GM19238 (cell line): ENCODE measurements around the gene RNF2.
"Not testable (repeated sequence)": the region's sequence is repeated elsewhere in the genome, so short reads cannot be mapped to it uniquely, and the experiment has no call there.

Experiments used
- DNase-seq: peaks from one replicate; pipeline ENCODE4 v3.0.0; 2011; ENCODE audit warnings: low spot score; ENCODE audit not compliant: insufficient read length

RNF2 gene

DNA sequence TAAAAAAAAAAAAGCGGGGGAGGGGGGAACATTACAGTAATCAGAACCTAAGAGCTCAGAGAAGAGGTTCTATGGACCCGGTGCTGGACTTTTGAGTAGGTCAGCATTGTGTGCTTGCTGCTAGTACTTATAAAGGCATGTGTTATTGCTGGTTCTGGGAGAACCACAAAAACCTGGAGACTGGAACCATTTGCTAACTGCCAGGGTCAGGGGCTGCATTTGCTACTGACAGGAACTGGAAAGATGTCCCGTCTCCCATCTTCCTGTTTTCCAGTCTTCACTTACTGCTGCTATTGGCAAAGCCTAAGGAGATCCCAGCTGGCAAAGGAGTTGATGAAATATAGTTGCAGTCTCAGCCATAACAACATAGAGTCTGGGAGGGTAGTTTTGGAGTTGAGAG lies 4.3 kb downstream of the RNF2 start:
- no peak for DNase-seq

DNA sequence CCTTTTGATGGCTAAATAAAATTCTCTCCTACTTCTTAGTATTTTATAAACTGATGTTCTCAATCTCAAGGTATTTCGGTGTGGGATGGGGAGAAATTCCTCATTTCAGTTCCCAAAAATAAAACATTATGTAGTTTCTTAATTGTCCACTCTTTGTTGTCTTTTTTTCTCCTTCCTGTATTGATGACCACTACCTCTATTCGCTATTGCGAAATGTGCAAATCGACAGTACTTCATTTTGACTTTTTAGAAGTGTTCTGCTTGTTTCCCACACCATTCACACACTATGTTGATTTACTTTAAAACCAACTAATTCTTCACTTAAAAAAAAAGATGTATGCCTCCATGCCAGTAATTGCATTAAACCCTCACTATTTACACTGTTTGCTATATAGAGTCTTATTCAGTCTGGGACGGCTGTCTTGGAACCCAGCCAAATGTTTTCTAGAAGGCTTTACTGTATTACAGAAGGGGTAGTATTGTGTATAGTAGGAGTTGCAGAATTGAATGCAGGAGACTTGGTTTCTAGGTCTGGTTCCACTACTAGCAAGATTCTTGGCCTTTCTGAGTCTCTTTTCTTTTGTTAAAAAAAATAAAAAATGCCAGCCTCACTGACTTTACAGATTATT lies 5.6 kb downstream of the RNF2 start:
- no peak for DNase-seq

DNA sequence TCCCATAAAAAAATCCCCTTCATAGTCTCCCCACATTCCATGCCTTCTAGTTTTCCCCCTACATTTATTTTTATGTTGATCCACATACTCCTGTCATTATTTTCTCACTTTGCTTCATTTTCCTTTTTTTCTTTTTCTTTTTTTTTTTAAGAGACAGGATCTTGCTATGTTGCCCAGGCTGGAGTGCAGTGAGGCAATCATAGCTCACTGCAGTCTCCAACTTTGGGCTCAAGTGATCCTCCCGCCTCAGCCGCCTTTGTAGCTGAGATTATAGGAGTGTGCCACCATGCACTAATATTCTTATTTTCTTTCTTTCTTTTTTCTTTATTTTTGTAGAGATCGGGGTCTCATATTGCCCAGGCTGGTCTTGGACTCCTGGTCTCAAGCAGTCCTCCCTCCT lies 7.8 kb downstream of the RNF2 start:
- no peak for DNase-seq

DNA sequence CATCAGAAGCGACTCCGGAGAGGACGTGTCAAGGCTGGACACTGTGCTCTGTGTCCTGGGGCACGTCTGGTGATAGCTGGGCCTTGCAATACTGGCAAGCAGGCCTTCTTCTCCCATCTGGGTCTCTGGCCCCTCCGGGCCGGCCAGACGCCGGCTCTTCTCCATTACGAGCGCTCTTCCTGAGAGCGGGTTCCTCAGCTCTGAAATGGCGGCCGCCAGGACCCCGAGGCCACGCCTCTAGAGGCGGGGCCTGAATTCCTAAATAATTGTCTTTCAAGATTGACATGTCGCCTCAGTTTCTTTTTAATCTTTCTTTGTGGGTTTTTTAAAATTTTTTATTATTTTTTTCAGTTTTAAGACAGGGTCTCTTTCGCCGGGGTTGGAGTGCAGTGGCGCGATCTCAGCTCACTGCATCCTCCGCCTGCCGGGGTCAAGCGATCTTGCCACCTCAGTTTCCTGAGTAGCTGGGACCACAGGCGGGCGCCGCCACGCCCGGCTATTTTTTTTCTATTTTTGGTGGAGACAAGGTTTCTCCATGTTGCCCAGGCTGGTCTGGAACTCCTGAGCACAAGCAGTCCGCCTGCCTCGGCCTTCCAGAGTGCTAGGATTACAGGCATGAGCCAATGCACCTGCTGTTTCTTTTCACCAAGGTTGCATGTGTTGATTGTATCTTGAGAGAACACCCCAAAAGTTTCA lies 9.2 kb downstream of the RNF2 start:
- no peak for DNase-seq

DNA sequence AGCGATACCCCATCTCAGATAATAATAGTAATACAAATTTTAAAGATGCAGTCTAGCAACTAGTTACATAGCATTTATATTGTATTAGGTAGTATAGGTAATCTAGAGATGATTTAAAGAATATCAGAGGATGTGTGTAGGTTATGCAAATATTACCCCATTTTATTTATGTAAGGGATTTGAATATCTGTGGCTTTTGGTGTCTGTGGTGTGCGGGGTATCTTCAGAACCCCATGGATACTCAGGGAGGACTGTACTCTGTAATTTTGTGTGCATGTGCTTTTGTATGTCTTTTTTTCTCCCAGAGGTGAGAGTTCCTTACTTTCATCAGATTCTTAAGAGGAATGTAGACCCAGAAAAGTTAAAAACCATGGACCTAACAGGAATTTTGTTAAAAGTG lies 12.8 kb downstream of the RNF2 start:
- no peak for DNase-seq

DNA sequence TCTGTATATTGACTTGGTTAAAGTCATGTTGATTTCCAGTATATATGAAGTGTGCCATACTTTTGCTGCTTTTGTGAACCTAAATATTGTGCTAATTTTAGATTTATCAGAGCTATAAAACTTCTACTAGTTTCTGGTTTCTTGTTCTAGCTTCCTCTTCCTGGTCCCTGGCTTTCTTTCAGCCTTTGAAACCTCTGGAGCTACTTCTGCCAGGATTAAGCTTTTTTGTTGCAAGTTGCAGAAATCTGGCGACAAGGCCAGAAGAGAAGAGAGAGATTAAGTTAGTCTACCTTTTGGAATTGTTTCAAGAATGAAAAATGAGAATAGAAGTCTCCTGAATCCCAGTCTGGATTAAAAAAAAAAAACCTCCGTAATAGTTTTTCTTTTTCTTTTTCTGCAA lies 13.5 kb downstream of the RNF2 start:
- DNase-seq = no peak

DNA sequence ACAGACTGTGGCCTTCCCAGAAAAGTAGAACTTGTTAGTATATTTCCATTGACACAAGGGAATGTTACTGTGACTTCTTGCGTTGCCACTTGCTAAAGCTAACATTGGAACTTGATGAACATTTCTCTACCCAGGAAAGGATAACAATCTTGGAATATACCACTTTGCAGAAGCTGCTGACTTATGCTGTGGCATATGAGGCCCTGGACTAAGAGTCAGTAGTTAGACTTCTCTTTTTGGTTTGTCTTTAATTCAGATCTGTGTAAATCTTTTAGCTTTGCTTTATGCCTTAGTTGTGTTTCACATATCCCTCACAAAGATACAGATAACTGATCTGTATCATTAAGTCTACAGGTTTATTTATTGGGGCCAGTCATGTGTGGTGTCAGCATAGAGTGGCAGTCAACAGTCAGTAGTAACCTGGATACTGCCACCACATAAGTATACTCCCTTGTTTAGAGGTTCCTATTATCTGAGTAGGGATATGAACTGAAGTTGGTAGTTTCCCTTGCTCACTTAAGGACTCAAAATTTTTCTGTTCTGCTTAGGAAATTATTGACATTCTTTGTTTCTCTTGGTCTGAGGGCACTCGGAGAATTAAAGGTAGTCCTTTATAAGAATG lies 14.7 kb downstream of the RNF2 start:
- DNase-seq = no peak

DNA sequence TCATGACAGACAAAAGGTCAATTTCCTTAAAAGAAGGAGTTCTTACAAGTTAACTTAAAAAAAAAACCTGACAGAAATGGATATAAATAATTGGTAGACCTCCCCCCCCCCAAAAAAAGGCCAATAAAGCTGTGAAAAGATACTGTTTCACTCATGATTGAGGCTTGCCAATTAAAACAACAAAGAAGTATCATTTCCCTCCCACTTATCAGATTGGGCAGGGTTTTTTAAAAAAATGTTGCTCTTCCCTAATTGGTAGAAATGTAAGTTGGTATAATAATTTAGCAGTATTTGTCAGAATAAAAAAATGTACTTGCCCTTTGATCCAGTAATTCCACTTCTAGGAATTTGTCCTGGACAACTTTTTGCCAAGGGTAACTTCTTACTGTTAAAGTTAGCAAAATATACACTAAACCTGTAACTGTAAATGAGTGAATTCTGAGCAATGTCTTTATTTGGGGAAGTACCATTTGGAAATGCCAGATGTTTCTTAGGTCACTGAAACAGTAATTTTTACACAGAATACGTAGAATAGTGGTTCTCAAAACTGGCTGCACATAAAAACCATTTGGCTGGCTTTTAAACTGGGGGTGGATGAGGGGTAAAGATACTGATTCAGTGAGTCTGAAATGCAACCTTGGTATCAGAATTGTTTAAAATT lies 17.5 kb downstream of the RNF2 start:
- DNase-seq = no peak

DNA sequence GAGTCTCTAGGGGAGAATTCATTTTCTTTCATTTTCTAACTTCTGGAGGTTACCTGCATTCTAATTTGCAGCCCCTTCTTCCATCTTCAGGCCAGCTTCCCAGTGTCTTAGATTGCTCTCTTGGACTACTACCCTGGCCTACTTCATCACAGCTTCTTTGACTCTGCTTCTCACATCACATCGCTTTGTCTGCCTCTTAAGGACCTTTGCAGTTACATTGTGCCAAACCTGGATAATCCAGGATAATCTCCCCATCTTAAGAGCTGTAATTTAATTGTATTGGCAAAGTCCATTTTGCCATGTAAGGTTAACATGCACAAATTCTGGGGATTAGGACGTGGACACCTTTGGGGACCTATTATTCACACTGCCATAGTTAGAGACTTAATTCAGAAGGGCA lies 18.4 kb downstream of the RNF2 start:
- no peak for DNase-seq

DNA sequence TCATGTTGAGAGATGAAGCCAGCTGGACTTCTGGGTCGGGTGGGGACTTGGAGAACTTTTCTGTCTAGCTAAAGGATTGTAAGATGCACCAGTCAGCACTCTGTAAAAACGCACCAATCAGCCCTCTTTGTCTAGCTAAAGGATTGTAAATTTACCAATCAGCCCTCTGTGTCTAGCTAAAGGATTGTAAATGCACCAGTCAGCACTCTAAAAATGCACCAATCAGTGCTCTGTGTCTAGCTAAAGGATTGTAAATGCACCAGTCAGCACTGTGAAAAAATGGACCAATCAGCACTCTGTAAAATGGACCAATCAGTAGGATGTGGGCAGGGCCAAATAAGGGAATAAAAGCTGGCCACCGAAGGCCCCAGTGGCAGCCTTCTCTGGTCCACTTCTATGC lies 19.6 kb downstream of the RNF2 start:
- not testable (repeated sequence) for DNase-seq

DNA sequence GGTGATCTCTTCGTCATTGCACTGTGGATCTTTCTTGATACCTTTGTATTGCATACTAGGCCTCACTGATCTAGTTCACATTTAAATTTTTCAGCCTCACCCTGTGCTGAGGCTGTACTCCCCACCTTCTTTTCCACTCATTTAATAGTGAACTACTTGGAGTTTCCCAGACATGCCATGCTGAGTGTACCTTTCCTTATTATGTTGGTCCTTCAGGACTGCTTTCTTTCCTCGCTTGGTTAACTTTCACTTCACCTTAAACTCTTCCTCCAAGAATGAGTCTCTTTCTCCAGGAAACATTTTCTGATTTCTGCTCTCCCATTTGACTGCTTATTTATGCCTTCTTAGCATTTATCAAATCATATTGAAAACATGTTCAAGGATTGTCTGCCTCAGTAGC lies 20.8 kb downstream of the RNF2 start:
- no peak for DNase-seq

DNA sequence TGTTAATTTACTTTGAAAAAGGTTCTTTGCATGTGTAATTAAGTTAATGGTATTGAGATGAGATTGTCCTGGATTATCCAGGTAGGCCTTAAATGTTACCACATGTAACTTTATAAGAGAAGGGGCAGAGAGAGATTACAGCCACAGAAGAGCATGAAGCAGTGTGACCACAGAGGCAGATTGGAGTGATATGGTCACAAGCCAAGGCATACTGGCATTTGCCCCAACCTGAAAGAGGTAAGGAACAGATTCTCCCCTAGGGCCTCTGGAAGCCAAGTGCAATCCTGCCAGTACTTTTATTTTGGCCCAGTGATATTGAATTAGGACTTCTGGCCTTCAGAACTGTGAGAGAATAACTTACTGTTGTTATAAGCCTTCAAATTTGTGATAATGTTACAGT lies 23.0 kb downstream of the RNF2 start:
- no peak for DNase-seq

DNA sequence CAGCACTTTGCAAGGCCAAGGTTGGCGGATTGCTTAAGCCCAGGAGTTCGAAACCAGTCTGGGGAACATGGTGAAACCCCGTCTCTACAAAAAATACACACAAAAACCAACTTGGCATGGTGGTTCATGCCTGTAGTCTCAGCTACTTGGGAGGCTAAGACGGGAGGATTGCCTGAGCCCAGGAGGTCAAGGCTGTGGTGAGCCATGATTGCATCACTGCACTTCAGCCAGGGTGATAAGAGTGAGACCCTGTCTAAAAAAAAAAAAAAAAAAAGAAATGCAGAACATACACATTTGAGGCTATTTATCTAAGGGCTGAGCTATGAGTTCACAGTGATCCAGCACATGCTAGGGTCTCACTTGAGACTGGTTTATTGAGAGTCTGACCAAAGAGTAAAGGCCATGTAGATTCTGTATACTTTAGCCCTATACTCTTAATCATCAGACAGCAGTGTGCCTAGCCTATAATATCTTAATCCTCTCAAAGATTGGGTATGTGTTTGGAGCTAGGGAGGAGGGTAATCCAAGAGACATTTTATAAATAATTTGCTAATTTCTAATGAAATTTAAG lies 23.9 kb downstream of the RNF2 start:
- no peak for DNase-seq

DNA sequence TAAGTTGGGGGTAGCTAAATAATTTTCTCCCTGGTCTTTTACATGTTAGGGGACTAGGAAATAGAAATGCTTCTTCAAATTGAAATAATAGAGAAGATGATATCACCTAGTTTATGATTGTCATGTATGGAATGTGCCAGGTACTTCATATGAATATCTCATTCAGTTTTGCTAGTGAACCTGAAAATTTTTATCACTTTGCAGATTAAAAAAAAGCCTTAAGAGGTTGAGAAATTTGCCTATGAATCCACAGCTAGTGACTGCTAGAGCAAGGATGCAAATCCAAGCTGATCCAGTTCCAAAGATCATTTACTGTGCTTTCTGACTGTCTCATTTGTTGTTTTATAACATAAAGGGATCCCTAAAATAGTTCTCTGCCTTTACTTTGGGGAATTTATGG lies 24.7 kb downstream of the RNF2 start:
- no peak for DNase-seq

DNA sequence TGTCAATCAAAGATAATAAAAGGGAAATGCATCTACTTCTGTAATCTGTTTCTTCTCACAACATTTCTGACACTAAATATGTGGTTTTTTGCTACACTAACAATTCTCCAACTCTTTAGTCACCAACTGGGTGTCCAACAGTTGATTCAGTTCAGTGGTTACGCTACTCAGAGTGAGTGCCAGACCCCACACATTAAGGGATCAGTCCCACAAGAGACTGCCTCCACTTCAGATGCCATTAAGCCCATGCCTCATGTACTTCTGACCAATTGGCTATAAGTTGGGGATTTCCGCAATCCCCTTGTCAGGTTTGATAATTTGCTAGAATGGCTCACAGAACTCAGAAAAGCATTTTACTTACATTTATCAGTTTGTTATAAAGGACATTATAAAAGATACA lies 28.4 kb downstream of the RNF2 start:
- no peak for DNase-seq

DNA sequence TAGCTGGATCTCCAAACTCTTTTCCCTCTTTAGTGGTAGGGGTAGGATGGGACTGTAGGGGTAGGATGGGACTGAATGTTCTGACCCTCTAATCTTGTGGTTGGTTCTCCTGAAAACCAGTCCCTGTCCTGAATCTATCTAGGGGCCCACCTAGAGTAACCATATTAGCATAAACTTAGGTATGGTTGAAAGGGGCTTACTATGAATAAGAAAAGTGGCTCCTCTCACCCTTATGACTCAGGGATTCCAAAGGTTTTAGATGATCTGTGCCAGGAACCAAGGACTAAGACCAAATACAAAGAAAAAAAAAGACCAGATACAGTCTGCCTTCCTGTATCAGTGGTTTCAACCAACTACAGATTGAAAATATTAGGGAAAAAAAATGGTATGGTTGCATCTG lies 28.9 kb downstream of the RNF2 start:
- no peak for DNase-seq

DNA sequence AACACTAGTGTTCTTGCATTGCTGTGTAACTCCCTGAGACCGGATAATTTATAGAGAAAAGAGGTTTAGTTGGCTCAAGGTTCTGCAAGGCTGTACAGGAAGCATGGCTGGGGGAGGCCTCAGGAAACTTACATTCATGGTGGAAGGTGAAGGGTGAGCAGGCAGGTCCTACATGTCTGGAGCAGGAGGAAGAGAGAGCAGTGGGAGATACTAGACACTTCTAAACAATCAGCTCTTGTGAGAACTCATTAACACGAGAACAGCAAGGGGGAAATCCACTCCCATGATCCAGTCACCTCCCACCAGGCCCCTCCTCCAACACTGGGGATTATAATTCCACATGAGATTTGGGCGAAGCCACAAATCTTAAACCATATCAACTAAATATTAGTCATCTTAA lies 30.1 kb downstream of the RNF2 start:
- no peak for DNase-seq

DNA sequence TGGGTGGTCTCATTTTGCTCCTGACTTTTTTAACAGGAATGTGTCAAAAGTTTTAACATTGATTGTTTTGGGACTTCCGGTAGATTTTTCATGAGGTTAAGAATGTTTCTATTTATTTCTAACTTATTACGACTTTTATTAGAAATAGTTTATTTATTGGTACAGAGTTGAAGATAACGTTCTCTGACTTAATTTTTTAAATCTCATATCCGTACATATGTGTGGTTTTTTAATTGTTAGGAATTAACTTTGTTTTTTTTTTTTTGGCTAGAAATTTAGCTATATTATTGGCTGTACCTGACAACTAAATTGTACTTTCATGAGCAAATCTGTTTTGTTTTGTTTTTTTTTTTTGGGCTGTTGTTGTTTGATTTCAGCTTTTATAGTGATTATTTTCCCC lies 32.0 kb downstream of the RNF2 start:
- no peak for DNase-seq

DNA sequence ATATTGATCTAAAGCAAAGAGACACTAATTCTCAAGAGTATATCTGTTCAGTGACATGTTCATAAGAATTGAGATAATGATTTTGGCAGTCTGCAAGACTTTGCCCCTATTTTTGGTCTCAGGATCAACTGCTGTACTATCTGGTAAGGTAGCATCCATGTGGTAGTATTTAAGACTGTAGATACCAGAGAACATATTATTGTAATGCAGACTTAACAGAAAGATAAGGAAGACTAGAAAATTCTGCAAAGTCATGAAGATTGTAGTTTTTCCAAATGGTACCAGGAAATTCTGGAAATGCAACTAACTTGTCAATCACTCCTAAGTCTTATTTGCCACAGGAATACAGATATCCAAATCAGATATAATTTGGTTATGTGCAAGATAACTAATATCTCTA lies 35.1 kb downstream of the RNF2 start:
- no peak for DNase-seq

DNA sequence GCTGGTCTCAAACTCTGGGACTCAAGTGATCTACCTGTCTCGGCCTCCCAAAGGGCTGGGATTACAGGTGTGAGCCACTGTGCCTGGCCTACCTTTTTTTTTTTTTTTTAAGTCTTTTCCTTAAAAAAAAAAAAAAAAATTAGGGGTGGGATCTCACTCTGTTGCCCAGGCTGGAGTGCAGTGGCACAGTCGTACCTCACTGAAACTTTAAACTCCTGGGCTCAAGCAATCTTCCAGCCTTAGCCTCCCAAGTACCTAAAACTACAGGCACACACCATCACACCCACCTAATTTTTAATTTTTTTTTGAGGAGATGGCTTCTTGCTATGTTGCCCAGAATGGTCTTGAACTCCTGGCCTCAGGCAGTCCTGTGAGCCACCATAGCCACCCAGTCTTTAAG lies 38.5 kb downstream of the RNF2 start:
- DNase-seq = no peak

DNA sequence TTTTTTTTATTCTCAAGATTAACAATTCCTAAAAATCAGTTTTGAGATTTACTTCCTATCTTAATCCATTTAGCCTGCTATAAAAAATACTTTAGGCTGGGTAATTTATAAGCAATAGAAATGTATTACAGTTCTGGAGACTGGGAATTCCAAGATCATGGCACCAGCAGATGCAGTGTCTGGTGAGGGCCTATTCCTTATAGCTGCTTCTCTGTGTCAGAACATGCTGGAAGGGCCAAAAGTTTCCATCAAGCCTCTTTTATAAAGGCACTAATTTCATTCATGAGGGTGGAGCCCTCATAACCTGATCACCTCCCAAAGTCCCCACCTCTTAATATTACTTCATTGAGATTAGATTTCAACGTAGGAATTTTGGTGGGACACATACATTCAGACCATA lies 41.7 kb downstream of the RNF2 start:
- no peak for DNase-seq

DNA sequence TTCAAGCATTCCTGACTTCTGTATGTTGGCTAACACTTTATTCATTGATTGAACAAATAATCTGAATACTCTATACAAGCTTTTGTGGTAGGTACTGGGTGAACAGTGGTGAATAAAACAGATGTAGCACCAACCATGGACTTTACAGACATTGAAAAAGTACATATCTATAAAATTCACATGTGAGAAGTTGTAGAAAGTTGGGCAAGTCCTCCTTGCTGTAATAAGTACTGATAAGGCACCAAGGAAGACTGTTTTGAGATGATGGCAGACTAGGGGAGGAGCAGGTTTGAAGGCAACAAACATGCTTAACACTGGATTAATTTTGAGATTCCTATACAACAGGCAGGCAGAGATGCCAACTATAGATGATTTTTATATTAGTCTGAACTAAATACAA lies 42.4 kb downstream of the RNF2 start:
- DNase-seq = no peak
